ENCODE data around the gene SBF2. TPM values are rescaled to one million over a fixed set of nuclear protein-coding genes. Genes with fewer than 3 reads are reported as not detected.
"Not testable (repeated sequence)": the region's sequence is repeated elsewhere in the genome, so short reads cannot be mapped to it uniquely, and the experiment has no call there.

SBF2 gene
- total RNA-seq, 2 experiments from 2014 or later, result 15.8 to 18.6 TPM

DNA sequence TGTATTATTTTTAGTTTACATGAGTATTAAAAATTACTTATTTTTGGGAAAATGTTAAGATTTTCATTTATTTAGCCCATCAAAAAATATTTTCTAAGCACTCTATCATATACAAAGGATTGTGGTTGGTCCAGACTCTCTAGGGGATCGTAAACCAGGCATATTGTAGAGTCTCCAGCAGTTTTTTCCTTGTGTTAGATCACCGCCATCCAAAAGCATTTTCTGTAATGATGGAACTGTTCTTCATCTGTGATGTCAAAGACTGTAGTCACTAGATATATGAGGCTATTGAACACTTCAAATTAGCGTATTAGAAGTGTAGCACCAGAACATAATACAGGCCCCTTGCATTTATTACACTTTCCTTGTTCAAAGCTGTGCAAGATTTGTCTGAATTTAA, 154.9 kb downstream of the SBF2 start:
- Mint-ChIP-seq H3K4me3 (no peak overlapping the region), H3K36me3 (no peaks in the 10 kb centered on the region), H3K9me3 (peaks cover 6% of the 10 kb centered on the region), H3K27ac (no peak overlapping the region), H3K4me1 (no peaks in the 10 kb centered on the region), H3K27me3 (no peaks in the 10 kb centered on the region)
- no peak for DNase-seq
- no peak for ATAC-seq (ENCODE audit: low read depth)
- POLR2A ChIA-PET, result no interaction called here

GRCh38 chr11:10134975-10135481, 159.0 kb downstream of the SBF2 start:
- Mint-ChIP-seq H3K4me3 (no peak overlapping the region), H3K27ac (no peak overlapping the region), H3K27me3 (no peaks in the 10 kb centered on the region), H3K4me1 (no peaks in the 10 kb centered on the region), H3K9me3 (peaks cover 10% of the 10 kb centered on the region), H3K36me3 (no peaks in the 10 kb centered on the region)
- POLR2A ChIA-PET, result no interaction called here
- no peak for ATAC-seq (ENCODE audit: low read depth)
- DNase-seq, result no peak

GRCh38 chr11:10134226-10134625, 159.8 kb downstream of the SBF2 start:
- H3K27me3 Mint-ChIP-seq; DNase-seq; H3K27ac Mint-ChIP-seq; POLR2A ChIA-PET; H3K4me1 Mint-ChIP-seq; H3K36me3 Mint-ChIP-seq; H3K4me3 Mint-ChIP-seq; H3K9me3 Mint-ChIP-seq; ATAC-seq (ENCODE audit: low read depth): not testable (repeated sequence)

GRCh38 chr11:10133251-10133650, 160.8 kb downstream of the SBF2 start:
- DNase-seq; H3K36me3 Mint-ChIP-seq; ATAC-seq (ENCODE audit: low read depth); H3K27ac Mint-ChIP-seq; H3K27me3 Mint-ChIP-seq; H3K9me3 Mint-ChIP-seq; H3K4me3 Mint-ChIP-seq; POLR2A ChIA-PET; H3K4me1 Mint-ChIP-seq: not testable (repeated sequence)

- peaks cover 7% of the 10 kb centered on the region for H3K9me3 Mint-ChIP-seq
- no peaks in the 10 kb centered on the region for H3K36me3 Mint-ChIP-seq
- H3K27me3 Mint-ChIP-seq, result no peaks in the 10 kb centered on the region
- DNase-seq (no peak), ATAC-seq (ENCODE audit: low read depth) (no peak)
- no peak overlapping the region for H3K4me3 Mint-ChIP-seq
- H3K4me1 Mint-ChIP-seq, result no peaks in the 10 kb centered on the region
- POLR2A ChIA-PET, result no interaction called here
- no peak overlapping the region for H3K27ac Mint-ChIP-seq
These were observed 163.1 kb downstream of the SBF2 start for GRCh38 chr11:10130875-10131274.

DNA sequence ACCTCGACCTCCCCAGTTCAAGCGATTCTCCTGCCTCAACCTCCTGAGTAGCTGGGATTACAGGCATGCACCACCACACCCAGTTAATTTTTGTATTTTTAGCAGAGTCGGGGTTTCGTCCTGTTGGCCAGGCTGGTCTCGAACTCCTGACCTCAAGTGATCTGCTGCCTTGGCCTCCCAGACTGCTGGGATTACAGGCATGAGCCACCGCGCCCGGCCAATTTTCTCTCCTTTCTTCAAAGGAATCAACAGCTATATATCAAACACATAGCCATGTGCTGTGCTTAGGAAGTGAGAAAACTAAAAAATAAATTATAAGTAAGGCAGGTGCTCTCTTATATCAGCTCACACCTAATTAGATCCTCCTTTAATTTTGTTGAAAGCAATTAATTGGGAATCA, 164.8 kb downstream of the SBF2 start:
- not testable (repeated sequence) for ATAC-seq (ENCODE audit: low read depth); H3K9me3 Mint-ChIP-seq

DNA sequence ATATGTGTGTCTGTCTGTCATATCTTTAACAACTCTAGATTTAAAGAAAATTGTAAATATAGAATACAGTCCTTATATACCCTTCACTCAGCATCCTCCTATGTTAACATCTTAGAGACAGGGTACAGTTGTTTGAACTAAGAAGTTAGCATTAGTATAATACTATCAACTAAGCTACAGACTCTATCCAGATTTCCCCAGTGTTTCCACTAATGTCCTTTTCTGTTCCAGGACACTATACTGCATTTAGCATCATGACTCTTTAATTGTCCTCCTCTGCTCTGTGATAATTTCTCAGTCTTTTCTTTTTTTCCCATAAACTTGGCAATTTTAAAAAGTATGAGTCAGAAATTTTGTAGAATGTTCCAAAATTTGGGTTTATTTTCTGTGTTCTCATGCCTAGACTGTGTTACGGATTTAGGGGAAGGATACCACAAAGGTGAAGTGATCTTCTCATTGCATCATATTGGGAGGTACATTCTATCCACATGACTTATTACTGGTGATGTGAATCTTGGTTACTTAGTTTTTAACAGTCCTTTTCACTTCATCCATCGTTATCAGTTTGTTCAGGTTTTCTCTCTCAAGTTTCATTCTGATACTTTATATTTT, 168.4 kb downstream of the SBF2 start:
- Mint-ChIP-seq H3K27me3 (no peaks in the 10 kb centered on the region), H3K4me3 (no peak overlapping the region), H3K27ac (no peak overlapping the region), H3K36me3 (no peaks in the 10 kb centered on the region), H3K4me1 (peaks cover 3% of the 10 kb centered on the region), H3K9me3 (peaks cover 1% of the 10 kb centered on the region)
- DNase-seq (no peak), ATAC-seq (ENCODE audit: low read depth) (no peak)
- POLR2A ChIA-PET, result no interaction called here

More for the DNA sequence above, 164.8 kb downstream of the SBF2 start:
- DNase-seq, H3K27me3 Mint-ChIP-seq, H3K4me3 Mint-ChIP-seq, POLR2A ChIA-PET, H3K27ac Mint-ChIP-seq, H3K4me1 Mint-ChIP-seq, H3K36me3 Mint-ChIP-seq: not testable (repeated sequence)

- ATAC-seq (ENCODE audit: low read depth) (no peak), DNase-seq (no peak)
- no peak overlapping the region for H3K4me3 Mint-ChIP-seq
- POLR2A ChIA-PET, result no interaction called here
- no peak overlapping the region for H3K27ac Mint-ChIP-seq
- no peaks in the 10 kb centered on the region for H3K36me3 Mint-ChIP-seq
- H3K9me3 Mint-ChIP-seq, result peaks cover 1% of the 10 kb centered on the region
- H3K4me1 Mint-ChIP-seq, result peaks cover 3% of the 10 kb centered on the region
- H3K27me3 Mint-ChIP-seq, result no peaks in the 10 kb centered on the region
These were observed 171.5 kb downstream of the SBF2 start for GRCh38 chr11:10122326-10123197.

DNA sequence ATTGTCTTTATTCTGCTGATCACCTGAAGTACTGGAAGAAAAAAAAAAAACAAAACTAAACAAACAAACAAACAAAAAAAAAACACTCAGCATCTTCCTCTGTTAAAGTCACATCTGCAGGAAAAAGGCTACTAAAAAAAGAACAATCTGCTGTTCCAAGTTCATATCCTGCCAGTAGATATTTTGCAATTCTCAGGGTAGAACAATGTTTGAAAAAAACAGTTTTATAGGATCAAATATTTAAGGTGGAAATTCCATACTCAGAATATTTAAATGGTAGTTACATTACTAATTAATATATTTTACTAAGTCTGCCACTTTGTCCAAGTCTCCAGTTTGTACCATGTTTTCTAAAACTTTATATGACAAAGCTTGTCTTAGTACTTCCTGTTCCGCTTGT, 175.2 kb downstream of the SBF2 start:
- DNase-seq (no peak), ATAC-seq (ENCODE audit: low read depth) (no peak)
- POLR2A ChIA-PET, result no interaction called here
- peaks cover 4% of the 10 kb centered on the region for H3K9me3 Mint-ChIP-seq
- no peak overlapping the region for H3K4me3 Mint-ChIP-seq
- H3K4me1 Mint-ChIP-seq, result peaks cover 3% of the 10 kb centered on the region
- H3K27ac Mint-ChIP-seq, result no peak overlapping the region
- H3K27me3 Mint-ChIP-seq, result no peaks in the 10 kb centered on the region
- peaks cover 3% of the 10 kb centered on the region for H3K36me3 Mint-ChIP-seq

GRCh38 chr11:10117709-10118351, 176.2 kb downstream of the SBF2 start:
- Mint-ChIP-seq H3K4me3 (no peak overlapping the region), H3K27me3 (no peaks in the 10 kb centered on the region), H3K27ac (no peak overlapping the region), H3K4me1 (peaks cover under 1% of the 10 kb centered on the region), H3K9me3 (peaks cover 3% of the 10 kb centered on the region), H3K36me3 (peaks cover 3% of the 10 kb centered on the region)
- POLR2A ChIA-PET, result no interaction called here
- ATAC-seq (ENCODE audit: low read depth) (no peak), DNase-seq (no peak)

GRCh38 chr11:10116588-10116987, 177.4 kb downstream of the SBF2 start:
- no peak for DNase-seq
- H3K9me3 Mint-ChIP-seq, result peaks cover 3% of the 10 kb centered on the region
- no peaks in the 10 kb centered on the region for H3K4me1 Mint-ChIP-seq
- POLR2A ChIA-PET, result no interaction called here
- H3K27me3 Mint-ChIP-seq, result no peaks in the 10 kb centered on the region
- no peak for ATAC-seq (ENCODE audit: low read depth)
- H3K4me3 Mint-ChIP-seq, result no peak overlapping the region
- no peak overlapping the region for H3K27ac Mint-ChIP-seq
- H3K36me3 Mint-ChIP-seq, result peaks cover 3% of the 10 kb centered on the region

GRCh38 chr11:10114593-10115404, 179.2 kb downstream of the SBF2 start:
- Mint-ChIP-seq H3K4me3 (no peak overlapping the region), H3K36me3 (peaks cover 3% of the 10 kb centered on the region), H3K9me3 (peaks cover 3% of the 10 kb centered on the region), H3K27me3 (no peaks in the 10 kb centered on the region), H3K27ac (no peak overlapping the region), H3K4me1 (no peaks in the 10 kb centered on the region)
- POLR2A ChIA-PET, result no interaction called here
- no peak for ATAC-seq (ENCODE audit: low read depth)
- no peak for DNase-seq

- Mint-ChIP-seq H3K36me3 (peaks cover 3% of the 10 kb centered on the region), H3K27ac (no peak overlapping the region), H3K4me3 (no peak overlapping the region), H3K9me3 (peaks cover 3% of the 10 kb centered on the region), H3K27me3 (no peaks in the 10 kb centered on the region), H3K4me1 (no peaks in the 10 kb centered on the region)
- POLR2A ChIA-PET, result no interaction called here
- no peak for ATAC-seq (ENCODE audit: low read depth)
- DNase-seq, result no peak
These were observed 180.2 kb downstream of the SBF2 start for GRCh38 chr11:10113852-10114251.
